Suprapubic skin (tissue), 4 donors: ENCODE measurements around the gene MYOM1. TPM values are rescaled to one million over a fixed set of nuclear protein-coding genes. Genes with fewer than 3 reads are reported as not detected.
"Not testable (repeated sequence)": the region's sequence is repeated elsewhere in the genome, so short reads cannot be mapped to it uniquely, and the experiment has no call there.

Experiments used
- DNase-seq, 2 donors: peaks; one replicate each; pipeline ENCODE4 v3.0.0-alpha.2; 2019; ENCODE audit warnings: low spot score in 2 of 2
- H3K27ac ChIP-seq: fragments of 200-600 bp; sonication (generic); one replicate; pipeline ENCODE4 v1.5.1; 2019
- H3K27me3 ChIP-seq: fragments of 200-600 bp; sonication (generic); one replicate; pipeline ENCODE4 v1.5.1; 2019
- H3K36me3 ChIP-seq: fragments of 200-600 bp; sonication (generic); one replicate; pipeline ENCODE4 v1.5.1; 2019
- H3K4me1 ChIP-seq: fragments of 200-600 bp; sonication (generic); one replicate; pipeline ENCODE4 v1.5.1; 2019
- H3K4me3 ChIP-seq: fragments of 200-600 bp; sonication (generic); one replicate; pipeline ENCODE4 v1.5.1; 2019; ENCODE audit warnings: mild to moderate bottlenecking
- H3K9me3 ChIP-seq: fragments of 200-600 bp; sonication (generic); one replicate; pipeline ENCODE4 v1.5.1; 2019
- EP300 ChIP-seq: sonication (generic); formaldehyde crosslinking; IDR thresholded peaks from one replicate; pipeline ENCODE4 v1.6.1; 2017; ENCODE audit warnings: antibody characterized with exemption
- POLR2A ChIP-seq, 2 donors: fragments of 450-650 bp; IDR thresholded peaks; one replicate each; pipeline ENCODE4 v1.6.1; 2017; ENCODE audit warnings: antibody characterized with exemption in 2 of 2, mild to moderate bottlenecking in 2 of 2, moderate library complexity in 2 of 2
- POLR2AphosphoS5 ChIP-seq, 3 donors: sonication (generic); formaldehyde crosslinking; IDR thresholded peaks; one replicate each; pipeline ENCODE4 v1.6.1; 2017; ENCODE audit warnings: antibody characterized with exemption in 3 of 3
- WGBS: methylation state at CpG from one replicate; pipeline ENCODE4 v1.1.5; 2018; 5-methylcytosine and 5-hydroxymethylcytosine counted together
- total RNA-seq, 4 donors: library from RNA; depleted of rRNA; stranded (reverse); fragments of >200 nt; gene quantifications; one replicate each; pipeline ENCODE4 v1.1.0, GENCODE V29; 2016
- TF ChIP-seq, protein P1 (sequence below), 2 donors: fragments of 200-600 bp in 1 of 2; fragments of 450-650 bp in 1 of 2; sonication (generic) in 1 of 2; IDR thresholded peaks; one replicate each; pipeline ENCODE4 v1.5.1; 2016 to 2019; ENCODE audit warnings: antibody characterized with exemption in 2 of 2, mild to moderate bottlenecking in 1 of 2, moderate library complexity in 1 of 2

MYOM1 gene
- total RNA-seq, 4 donors from 2014 or later = 0.99 to 2.1 (median 1.6) TPM

- Histone ChIP-seq H3K4me1 (peaks cover 3% of the 10 kb centered on the region), H3K36me3 (no peaks in the 10 kb centered on the region), H3K27me3 (no peaks in the 10 kb centered on the region), H3K9me3 (no peaks in the 10 kb centered on the region), H3K4me3 (no peak overlapping the region), H3K27ac (no peak overlapping the region)
- DNase-seq = no peak
- WGBS = 67% methylated on average over 5 of the region's 5 CpGs
- no peak for TF ChIP-seq EP300
- TF ChIP-seq POLR2A (IDR thresholded peaks at IDR 0.05) = no peak
- TF ChIP-seq POLR2AphosphoS5 (IDR thresholded peaks at IDR 0.05) = no peak
- TF ChIP-seq, protein P1, sequence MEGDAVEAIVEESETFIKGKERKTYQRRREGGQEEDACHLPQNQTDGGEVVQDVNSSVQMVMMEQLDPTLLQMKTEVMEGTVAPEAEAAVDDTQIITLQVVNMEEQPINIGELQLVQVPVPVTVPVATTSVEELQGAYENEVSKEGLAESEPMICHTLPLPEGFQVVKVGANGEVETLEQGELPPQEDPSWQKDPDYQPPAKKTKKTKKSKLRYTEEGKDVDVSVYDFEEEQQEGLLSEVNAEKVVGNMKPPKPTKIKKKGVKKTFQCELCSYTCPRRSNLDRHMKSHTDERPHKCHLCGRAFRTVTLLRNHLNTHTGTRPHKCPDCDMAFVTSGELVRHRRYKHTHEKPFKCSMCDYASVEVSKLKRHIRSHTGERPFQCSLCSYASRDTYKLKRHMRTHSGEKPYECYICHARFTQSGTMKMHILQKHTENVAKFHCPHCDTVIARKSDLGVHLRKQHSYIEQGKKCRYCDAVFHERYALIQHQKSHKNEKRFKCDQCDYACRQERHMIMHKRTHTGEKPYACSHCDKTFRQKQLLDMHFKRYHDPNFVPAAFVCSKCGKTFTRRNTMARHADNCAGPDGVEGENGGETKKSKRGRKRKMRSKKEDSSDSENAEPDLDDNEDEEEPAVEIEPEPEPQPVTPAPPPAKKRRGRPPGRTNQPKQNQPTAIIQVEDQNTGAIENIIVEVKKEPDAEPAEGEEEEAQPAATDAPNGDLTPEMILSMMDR (IDR thresholded peaks at IDR 0.05) = no peak
Measured at GRCh38 chr18:3211236-3211992, 8.4 kb downstream of the MYOM1 start.

- H3K9me3 ChIP-seq = no peaks in the 10 kb centered on the region
- H3K4me1 ChIP-seq = peaks cover 3% of the 10 kb centered on the region
- H3K4me3 ChIP-seq = no peak overlapping the region
- no peak for TF ChIP-seq EP300
- TF ChIP-seq POLR2AphosphoS5 (IDR thresholded peaks at IDR 0.05) = no peak
- TF ChIP-seq, protein P1 (IDR thresholded peaks at IDR 0.05) = no peak
- no peak for DNase-seq
- no peak overlapping the region for H3K27ac ChIP-seq
- 76% methylated on average over 4 of the region's 4 CpGs for WGBS
- H3K27me3 ChIP-seq = no peaks in the 10 kb centered on the region
- H3K36me3 ChIP-seq = no peaks in the 10 kb centered on the region
Measured at GRCh38 chr18:3209859-3210569, 9.8 kb downstream of the MYOM1 start.

GRCh38 chr18:3207565-3207964, 12.2 kb downstream of the MYOM1 start:
- H3K4me1 ChIP-seq = no peaks in the 10 kb centered on the region
- H3K9me3 ChIP-seq = no peaks in the 10 kb centered on the region
- WGBS = 69% methylated on average over 2 of the region's 2 CpGs
- H3K27me3 ChIP-seq = no peaks in the 10 kb centered on the region
- TF ChIP-seq, protein P1 (IDR thresholded peaks at IDR 0.05) = no peak
- no peak for TF ChIP-seq EP300
- TF ChIP-seq POLR2A (IDR thresholded peaks at IDR 0.05) = no peak
- no peak for TF ChIP-seq POLR2AphosphoS5 (IDR thresholded peaks at IDR 0.05)
- no peaks in the 10 kb centered on the region for H3K36me3 ChIP-seq
- no peak overlapping the region for H3K27ac ChIP-seq
- no peak overlapping the region for H3K4me3 ChIP-seq
- DNase-seq = no peak

DNA sequence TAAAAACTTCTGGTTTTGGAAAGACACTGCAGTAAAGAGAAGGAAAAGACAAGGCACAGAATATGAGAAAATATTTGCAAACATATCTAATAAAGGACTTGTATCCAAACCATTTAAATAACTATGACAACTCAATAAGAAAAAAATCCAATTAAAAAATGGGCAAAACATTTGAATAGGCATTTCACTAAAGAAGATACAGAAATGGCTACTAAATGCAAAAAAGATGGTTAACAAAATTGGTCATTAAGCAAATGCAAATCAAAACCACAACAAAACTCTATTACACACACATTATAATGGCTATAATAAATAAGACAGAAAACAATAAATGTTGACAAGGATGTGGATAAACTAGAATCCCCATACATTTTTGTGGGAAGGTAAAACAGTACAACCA, 14.5 kb downstream of the MYOM1 start:
- H3K4me1 ChIP-seq = no peaks in the 10 kb centered on the region
- H3K9me3 ChIP-seq = no peaks in the 10 kb centered on the region
- no peak for TF ChIP-seq POLR2AphosphoS5 (IDR thresholded peaks at IDR 0.05)
- no peak for TF ChIP-seq EP300
- TF ChIP-seq POLR2A (IDR thresholded peaks at IDR 0.05) = no peak
- TF ChIP-seq, protein P1 (IDR thresholded peaks at IDR 0.05) = no peak
- H3K4me3 ChIP-seq = no peak overlapping the region
- no peaks in the 10 kb centered on the region for H3K27me3 ChIP-seq
- no peaks in the 10 kb centered on the region for H3K36me3 ChIP-seq
- H3K27ac ChIP-seq = no peak overlapping the region
- DNase-seq = no peak

GRCh38 chr18:3199942-3200645, 19.7 kb downstream of the MYOM1 start:
- Histone ChIP-seq H3K9me3 (no peaks in the 10 kb centered on the region), H3K36me3 (no peaks in the 10 kb centered on the region), H3K4me1 (no peaks in the 10 kb centered on the region), H3K27me3 (no peaks in the 10 kb centered on the region), H3K4me3 (no peak overlapping the region), H3K27ac (no peak overlapping the region)
- WGBS = 82% methylated on average over 2 of the region's 2 CpGs
- DNase-seq = no peak
- no peak for TF ChIP-seq POLR2AphosphoS5 (IDR thresholded peaks at IDR 0.05)
- TF ChIP-seq, protein P1 (IDR thresholded peaks at IDR 0.05) = no peak
- no peak for TF ChIP-seq EP300
- no peak for TF ChIP-seq POLR2A (IDR thresholded peaks at IDR 0.05)

DNA sequence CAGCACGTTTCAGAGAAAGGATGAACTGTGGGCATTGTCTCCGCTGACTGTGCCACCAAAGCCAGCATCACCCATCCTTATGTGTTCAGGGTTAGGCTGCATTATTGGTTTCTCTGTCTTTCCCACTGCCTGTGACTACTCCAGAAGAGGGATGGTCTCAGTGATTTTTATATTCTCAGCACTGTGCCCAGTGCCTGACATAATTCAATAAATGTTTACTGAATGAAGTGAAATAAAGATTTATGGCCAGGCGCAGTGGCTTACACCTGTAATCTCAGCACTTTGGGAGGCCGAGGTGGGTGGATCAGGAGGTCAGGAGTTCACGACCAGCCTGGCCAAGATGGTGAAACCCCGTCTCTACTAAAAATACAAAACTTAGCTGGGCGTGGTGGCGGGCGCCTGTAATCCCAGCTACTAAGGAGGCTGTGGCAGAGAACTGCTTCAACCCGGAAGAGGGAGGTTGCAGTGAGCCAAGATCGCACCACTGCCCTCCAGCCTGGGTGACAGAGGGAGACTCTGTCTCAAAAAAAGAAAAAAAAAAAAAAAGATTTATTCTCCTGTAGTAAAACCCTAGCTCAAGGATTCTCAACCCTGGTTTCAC, 21.4 kb downstream of the MYOM1 start:
- 90% methylated on average over 11 of the region's 11 CpGs for WGBS
- H3K27ac ChIP-seq, DNase-seq, H3K36me3 ChIP-seq, H3K4me1 ChIP-seq, H3K4me3 ChIP-seq, H3K9me3 ChIP-seq, H3K27me3 ChIP-seq: not testable (repeated sequence)
